Epithelial cell of prostate (primary cell): ENCODE results near the gene ACOT9.
"Not testable (repeated sequence)": the region's sequence is repeated elsewhere in the genome, so short reads cannot be mapped to it uniquely, and the experiment has no call there.

Experiments
- DNase-seq: peaks from one replicate; pipeline ENCODE4 v3.0.0-alpha.2; 2011; ENCODE audit warnings: low read depth, low spot score
- H3K27ac ChIP-seq: fragments of 450-650 bp; 2 replicates; pipeline ENCODE4 v1.5.1; 2017; ENCODE audit warnings: mild to moderate bottlenecking

Gene ACOT9

DNA sequence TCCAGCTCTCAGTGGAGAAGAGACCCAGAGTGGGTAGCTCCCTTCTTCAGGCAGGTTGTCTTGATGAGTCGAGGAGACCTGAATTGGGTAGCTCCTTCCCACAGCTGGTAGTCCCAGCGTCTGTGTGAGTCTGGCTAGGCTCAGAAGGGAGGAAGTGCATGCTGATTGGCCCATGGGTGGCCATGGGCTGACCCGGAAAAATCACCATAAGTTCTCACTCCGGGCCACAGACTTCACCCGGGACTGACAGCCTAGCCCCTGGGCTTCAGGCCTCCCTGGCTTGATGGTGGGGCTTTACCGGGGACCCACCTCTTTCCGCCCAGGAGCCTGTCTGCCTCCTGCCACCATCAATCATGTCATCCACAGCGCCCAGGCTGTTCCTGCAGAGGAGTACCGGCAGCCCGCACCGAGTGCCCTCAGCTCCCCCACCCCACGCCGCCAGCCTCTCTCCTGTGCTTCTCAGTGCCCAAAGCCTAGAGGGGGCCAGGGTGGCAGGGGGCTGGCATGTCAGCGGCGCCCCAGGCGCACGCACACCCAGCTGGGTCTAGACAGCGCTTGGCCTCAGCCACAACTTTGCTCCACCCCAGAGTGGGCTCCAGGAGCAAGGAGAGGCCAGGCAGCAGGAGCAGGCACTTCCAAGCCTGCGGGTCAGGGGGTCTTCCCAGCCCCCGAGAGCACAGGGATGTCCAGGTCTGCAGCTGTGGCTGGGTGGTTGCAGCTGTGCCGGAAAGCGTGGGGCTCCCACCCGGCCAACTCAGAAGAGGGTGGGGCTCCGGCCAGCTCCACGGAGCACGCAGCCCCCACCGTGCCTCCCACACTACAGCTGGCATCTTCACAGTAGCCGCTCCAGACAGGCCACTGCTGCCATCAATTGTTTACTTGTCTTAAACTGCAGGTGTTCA, 23.8 kb upstream of the ACOT9 start:
- DNase-seq: no peak
- no peak overlapping the region for H3K27ac ChIP-seq

DNA sequence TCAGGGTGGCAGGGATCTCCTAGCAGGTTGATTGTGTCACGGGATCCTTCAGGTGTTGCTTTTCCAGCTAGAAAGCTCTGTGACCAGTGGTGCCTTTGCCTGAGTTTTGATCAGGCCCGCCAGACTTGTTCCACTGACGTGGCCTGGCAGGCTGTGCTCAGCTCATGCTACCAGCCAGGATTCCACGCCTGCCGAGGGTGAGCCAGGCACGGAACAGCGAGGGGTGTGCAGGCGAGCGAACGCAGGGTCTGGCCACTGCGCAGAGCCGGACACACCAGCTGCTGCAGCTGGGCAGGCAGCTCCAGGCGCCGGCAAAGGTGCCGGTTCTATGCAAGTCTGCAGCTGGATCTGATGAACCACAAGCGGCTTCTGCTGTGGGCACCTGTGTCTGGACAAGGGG, 22.8 kb upstream of the ACOT9 start:
- DNase-seq: no peak

GRCh38 chrX:23765449-23765848, 22.4 kb upstream of the ACOT9 start:
- DNase-seq: no peak

More for the DNA sequence above, 22.8 kb upstream of the ACOT9 start:
- H3K27ac ChIP-seq: no peak overlapping the region

DNA sequence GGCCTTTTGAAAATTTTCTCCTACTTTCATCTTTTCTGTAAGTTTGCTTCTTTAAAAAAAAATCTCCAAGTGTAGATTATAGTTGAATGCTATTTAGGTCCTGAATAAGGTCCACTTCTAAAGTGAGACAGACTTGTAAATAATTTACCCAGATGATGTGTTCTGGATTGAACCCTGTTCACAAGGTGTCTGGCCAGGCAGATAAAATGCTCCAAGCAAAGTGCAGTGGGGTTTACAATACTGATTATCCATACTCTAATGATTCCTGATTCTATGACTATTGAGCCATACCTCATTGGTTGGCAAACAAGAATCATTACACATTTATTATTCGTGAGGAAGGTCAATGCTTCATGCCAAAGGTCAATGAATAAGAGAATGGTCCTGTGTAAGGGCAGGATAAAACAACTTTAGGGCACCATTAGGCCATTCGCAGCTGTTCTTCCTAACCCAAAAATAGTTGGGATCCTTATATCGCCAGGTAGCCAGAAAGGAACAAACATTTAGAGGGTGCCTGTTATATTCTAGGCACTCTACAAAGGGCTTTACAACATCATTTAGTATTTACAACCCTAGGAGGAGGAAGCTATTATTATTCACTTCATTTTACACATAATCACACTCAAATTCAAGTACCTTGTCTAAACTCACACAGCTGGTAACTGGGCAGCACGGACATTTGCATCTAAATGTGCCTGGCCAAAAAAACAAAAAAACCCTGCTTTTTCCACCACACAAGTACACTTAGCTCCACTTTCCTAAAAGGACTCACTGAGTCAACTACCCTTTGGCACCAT, 21.3 kb upstream of the ACOT9 start:
- no peak for DNase-seq
- no peak overlapping the region for H3K27ac ChIP-seq

More at GRCh38 chrX:23765449-23765848, 22.4 kb upstream of the ACOT9 start:
- H3K27ac ChIP-seq: no peak overlapping the region

GRCh38 chrX:23759821-23760220, 16.7 kb upstream of the ACOT9 start:
- H3K27ac ChIP-seq: no peak overlapping the region
- DNase-seq: no peak

GRCh38 chrX:23756165-23756564, 13.1 kb upstream of the ACOT9 start:
- no peak overlapping the region for H3K27ac ChIP-seq
- no peak for DNase-seq

DNA sequence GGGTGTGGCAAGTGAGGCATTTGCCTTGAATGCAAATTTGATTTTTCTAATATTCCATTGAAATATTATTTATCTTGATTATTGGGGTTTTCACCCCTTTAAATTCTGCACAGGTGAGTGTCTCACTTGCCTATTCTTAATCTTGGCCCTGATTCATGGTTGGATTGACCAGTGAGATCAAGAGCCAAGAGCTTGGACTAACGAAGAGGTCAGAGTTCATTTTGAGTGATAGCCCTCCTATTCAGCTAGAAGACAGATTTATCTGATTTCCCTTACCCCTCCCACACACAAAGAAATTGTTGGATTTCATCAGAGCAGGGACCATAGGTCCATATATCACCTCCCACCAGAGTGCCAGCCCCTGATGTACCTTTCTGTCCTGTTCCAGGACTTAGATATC, 11.6 kb upstream of the ACOT9 start:
- DNase-seq: no peak
- no peak overlapping the region for H3K27ac ChIP-seq

GRCh38 chrX:23752740-23753415, 9.8 kb upstream of the ACOT9 start:
- DNase-seq: no peak
- H3K27ac ChIP-seq: no peak overlapping the region

DNA sequence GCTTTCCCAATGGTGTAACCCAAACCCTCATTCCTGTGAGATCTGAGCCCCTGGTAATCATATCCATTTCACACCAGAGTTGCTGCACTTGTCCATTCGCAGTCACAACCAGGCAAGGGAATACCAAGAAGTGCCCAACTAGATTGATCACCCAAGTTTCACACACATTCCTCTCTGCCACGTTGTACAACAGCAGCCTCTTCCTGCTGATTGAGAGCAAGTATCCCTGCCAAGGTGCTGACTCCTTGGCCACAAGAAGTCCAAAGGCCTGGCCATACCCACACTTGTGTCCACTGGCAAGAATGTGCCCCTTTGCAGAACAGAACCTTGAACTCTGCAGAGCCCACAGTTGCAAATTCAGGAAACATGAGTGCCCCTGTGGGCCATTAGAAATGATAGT, 6.5 kb upstream of the ACOT9 start:
- DNase-seq: no peak
- H3K27ac ChIP-seq: no peak overlapping the region

DNA sequence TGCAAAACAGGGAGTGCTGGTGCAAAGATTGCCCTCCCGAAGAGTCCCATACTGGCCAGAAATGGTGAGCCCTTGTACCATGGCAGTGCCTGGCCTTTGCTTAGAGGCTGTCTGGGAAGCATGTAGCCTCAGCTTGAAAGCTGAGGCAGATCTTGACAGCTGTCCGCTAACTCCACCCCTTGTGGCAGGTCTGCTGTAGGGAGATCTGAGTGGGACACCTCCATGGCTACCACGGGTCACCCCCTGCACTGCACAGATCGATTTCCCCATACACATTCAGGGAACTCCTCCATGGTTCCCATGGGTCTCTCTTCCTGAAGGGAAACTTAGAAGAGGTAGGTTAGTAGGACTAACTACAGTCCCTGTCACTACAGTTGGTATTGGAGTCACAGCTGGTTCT, 6.1 kb upstream of the ACOT9 start:
- DNase-seq: no peak
- H3K27ac ChIP-seq: no peak overlapping the region

DNA sequence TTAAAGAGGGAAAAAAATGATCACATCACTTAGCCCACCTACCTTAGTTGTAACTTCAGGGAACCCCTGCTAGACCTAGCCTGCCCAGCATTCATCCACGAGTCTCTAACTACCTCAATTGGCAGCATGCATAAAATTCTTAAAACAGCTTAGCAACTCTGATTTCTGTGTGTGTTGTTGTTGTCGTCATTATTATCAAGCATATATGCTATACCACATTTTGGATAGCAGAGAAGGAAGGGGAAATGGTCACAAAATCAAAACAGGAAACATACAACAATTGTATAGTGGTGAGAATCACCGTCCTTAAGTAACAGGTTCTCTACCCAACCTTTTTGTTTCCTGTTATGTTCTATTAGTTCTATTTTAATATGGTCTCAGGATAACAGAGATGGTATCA, 2.7 kb upstream of the ACOT9 start:
- DNase-seq: no peak
- no peak overlapping the region for H3K27ac ChIP-seq

GRCh38 chrX:23743623-23743971, 521 bp upstream of the ACOT9 start:
- DNase-seq: not testable (repeated sequence)
- H3K27ac ChIP-seq: peak overlapping the region; percentile 95

DNA sequence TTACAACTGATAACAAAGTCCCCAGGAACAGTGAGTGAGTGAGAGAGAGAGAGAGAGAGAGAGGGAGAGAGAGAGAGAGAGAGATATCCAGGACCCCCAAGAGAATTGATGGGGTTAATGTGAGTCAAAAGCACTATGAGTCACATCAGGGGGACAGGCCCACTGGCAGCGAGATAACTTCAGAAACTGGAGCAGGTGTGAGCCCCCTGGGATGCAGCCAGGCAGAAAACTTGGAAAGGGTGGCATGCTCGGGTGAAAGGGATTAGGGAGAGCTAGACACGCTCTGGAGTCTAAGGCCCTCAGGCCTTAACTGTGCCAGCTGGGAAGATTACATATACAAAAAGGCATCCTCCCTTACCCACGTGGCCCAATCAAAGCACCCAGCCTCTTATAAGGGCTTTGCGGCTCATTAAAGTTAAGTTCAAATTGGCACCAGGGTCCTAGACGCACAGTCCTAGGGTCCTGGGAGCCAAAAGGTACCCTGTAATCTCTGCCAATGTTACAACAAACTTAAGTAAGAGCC, 841 bp downstream of the ACOT9 start:
- peak; percentile 40 for DNase-seq
- peak overlapping the region; percentile 95 for H3K27ac ChIP-seq

DNA sequence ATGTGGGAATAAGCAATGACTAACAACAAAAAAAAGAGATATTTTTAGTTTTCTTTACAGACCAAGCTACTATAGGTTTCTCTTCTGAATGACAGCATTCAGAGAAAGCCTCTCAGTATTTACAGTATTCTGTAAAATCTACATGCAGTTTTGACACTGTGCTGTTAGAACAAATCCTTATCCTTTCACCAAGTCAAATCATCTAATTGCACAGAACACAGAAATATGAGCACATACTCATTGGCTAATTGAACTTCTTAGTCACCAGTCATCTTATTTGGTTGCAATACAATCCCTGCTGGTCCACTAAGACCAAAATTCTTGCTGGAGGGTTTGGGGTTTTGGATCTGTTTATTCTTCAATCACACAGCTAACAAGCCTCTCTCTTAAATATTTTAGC, 5.7 kb downstream of the ACOT9 start:
- H3K27ac ChIP-seq: no peak overlapping the region
- no peak for DNase-seq

DNA sequence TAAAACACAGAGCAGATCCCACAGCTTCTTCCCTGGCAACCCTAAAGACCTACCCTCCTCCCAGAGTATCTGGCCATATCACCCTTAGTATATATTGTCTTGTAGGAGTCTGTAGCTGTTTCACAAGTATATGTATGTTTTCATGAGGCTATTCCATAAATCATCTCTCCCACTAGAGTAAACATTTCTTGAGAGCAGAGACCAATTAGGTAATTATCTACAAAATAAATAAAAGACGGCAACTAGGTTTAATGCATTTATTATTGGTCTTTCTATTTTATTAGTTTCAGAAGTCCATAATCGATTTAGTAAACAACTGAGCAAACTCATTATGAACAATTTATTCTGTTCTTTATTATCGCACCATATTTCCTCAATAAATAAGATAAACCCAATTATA, 7.0 kb downstream of the ACOT9 start:
- no peak overlapping the region for H3K27ac ChIP-seq
- DNase-seq: no peak

DNA sequence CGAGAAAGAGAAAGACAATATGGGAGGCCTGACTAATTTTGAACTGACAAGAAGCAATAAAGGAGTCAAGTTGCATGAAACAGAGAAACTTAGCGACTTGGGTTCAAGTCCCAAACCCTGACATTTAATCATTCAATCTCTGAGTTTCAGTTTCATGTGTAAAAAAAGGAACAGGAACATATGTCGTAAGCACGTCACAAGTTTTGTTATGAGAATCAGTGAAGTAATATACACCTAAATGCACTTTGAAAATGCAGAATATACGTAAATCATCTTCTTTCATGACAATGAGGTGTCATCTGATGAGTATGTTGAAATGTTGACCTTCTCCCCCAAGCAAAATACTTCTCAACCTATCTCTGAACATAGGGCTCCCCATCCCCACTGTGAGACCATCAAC, 10.4 kb downstream of the ACOT9 start:
- no peak overlapping the region for H3K27ac ChIP-seq

DNA sequence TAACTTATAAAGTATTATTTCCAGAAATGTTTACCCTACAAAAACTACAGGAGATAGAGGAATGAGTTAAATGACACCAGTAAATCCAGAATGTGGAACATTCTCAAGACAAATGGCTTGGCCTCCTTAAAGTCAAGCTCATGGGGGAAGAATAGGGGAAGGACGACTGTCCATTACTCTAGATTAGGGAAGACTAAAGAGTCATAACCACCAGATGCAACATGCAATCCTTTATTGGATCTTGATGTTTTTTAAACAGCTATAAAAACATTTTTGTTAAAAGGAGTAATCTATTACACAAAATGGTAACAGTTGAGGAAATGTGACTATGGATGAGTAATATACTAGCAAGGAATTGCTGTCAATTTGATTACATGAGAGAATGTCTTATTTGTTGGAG, 11.1 kb downstream of the ACOT9 start:
- no peak for DNase-seq
- no peak overlapping the region for H3K27ac ChIP-seq

More for the DNA sequence above, 10.4 kb downstream of the ACOT9 start:
- no peak for DNase-seq

- DNase-seq: no peak
- peak overlapping the region; percentile 26 for H3K27ac ChIP-seq
Observed at GRCh38 chrX:23729214-23729613, 13.9 kb downstream of the ACOT9 start.

GRCh38 chrX:23727206-23727605, 15.9 kb downstream of the ACOT9 start:
- DNase-seq: no peak

DNA sequence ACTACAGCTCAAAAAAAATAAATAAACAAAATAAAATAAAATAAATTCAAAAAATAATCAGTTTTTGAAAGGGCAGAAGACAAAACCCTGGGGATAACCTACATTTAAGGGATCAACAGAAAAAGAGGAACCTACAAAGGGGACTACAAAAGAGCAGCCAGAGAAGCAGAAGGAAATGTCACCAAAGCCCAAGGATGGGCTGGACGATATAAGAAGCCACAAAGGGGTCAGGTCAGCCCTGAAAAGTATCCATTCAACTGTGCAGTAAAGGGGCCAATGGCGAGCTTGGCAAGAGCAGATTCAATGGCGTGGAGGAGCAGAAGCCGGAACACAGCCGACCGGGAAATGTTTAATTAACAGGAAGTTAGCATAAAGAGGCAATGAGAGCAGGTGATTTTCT, 16.9 kb downstream of the ACOT9 start:
- DNase-seq: no peak
- H3K27ac ChIP-seq: no peak overlapping the region

More at GRCh38 chrX:23727206-23727605, 15.9 kb downstream of the ACOT9 start:
- H3K27ac ChIP-seq: no peak overlapping the region
